KMS-11 (cell line): ENCODE measurements around the gene DCST2.

Experiments used
- H2AFZ ChIP-seq: fragments of 200-600 bp; sonication (generic); 2 replicates; pipeline ENCODE4 v1.6.1; 2016; ENCODE audit warnings: antibody characterized with exemption, mixed run types, low read depth
- H3K27ac ChIP-seq: fragments of 200-600 bp; sonication (generic); 2 replicates; pipeline ENCODE4 v1.6.1; 2016; ENCODE audit warnings: mild to moderate bottlenecking, mixed run types
- H3K27me3 ChIP-seq: fragments of 200-600 bp; sonication (generic); 2 replicates; pipeline ENCODE4 v1.6.1; 2017; ENCODE audit warnings: mild to moderate bottlenecking, low read depth, mixed run types, moderate library complexity; ENCODE audit not compliant: insufficient read depth
- H3K36me3 ChIP-seq: fragments of 200-600 bp; sonication (generic); 2 replicates; pipeline ENCODE4 v1.6.1; 2017; ENCODE audit warnings: mild to moderate bottlenecking, mixed run types; ENCODE audit not compliant: insufficient read depth
- H3K4me1 ChIP-seq: fragments of 200-600 bp; sonication (generic); 2 replicates; pipeline ENCODE4 v1.6.1; 2016; ENCODE audit warnings: mild to moderate bottlenecking, low read depth, mixed run types; ENCODE audit not compliant: poor library complexity, severe bottlenecking
- H3K4me2 ChIP-seq: fragments of 200-600 bp; sonication (generic); 2 replicates; pipeline ENCODE4 v1.7.0; 2016; ENCODE audit warnings: mild to moderate bottlenecking, mixed run types
- H3K4me3 ChIP-seq: fragments of 200-600 bp; sonication (generic); IDR thresholded peaks from 2 replicates; pipeline ENCODE4 v1.6.1; 2017; ENCODE audit warnings: low read depth, low read length, mixed read lengths; ENCODE audit not compliant: insufficient read depth
- H3K79me2 ChIP-seq: fragments of 200-600 bp; sonication (generic); 2 replicates; pipeline ENCODE4 v1.6.1; 2016; ENCODE audit warnings: low read depth, mixed run types; ENCODE audit not compliant: insufficient read depth
- H3K9ac ChIP-seq: fragments of 200-600 bp; sonication (generic); 2 replicates; pipeline ENCODE4 v1.6.1; 2016; ENCODE audit warnings: mild to moderate bottlenecking, mixed run types
- H4K20me1 ChIP-seq: fragments of 200-600 bp; sonication (generic); 2 replicates; pipeline ENCODE4 v1.6.1; 2016; ENCODE audit warnings: mild to moderate bottlenecking, mixed run types; ENCODE audit not compliant: insufficient read depth
- TF ChIP-seq, protein P1 (sequence below): fragments of 200-600 bp; sonication (generic); conservative IDR thresholded peaks from 2 replicates; pipeline ENCODE4 v1.6.1; 2017; ENCODE audit warnings: low read depth, mild to moderate bottlenecking, antibody characterized with exemption, low read length, moderate library complexity, mixed read lengths

Gene DCST2

DNA sequence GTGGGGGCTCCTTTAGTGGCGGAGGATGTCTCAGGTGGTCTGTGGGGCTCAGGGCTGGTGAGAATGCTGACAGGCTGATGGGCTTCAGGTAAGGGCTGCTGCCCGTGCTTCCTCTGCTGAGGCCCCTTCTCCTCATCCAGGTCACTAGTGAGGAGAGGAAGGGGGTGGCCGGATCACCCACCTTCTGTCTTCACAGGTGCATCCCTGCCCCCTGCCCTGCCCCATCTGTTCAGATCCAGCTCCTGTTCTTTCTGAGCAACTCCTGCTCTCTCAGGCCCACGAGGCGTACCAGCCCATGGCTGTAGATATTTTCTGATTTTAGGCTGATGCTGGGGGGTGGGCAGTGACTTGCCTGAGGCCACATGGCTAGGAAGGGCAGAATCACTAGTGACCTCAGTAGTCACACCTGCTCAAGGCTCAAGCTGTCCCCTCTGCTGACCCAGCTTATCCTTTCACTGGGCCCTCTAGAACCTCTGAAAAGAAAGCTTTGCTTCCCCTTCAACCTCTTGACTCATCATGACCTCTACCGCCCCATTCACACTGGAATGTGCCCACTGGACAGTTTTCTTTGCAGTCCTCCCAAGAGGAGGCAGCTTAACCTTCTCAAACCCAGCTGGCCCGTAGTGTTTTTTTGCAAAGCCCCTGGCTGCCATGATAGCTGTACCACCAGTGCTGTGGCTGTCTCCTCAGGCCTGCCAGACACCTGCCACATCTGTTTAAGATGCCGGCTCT is 14.8 kb downstream of the DCST2 start:
- TF ChIP-seq, protein P1, sequence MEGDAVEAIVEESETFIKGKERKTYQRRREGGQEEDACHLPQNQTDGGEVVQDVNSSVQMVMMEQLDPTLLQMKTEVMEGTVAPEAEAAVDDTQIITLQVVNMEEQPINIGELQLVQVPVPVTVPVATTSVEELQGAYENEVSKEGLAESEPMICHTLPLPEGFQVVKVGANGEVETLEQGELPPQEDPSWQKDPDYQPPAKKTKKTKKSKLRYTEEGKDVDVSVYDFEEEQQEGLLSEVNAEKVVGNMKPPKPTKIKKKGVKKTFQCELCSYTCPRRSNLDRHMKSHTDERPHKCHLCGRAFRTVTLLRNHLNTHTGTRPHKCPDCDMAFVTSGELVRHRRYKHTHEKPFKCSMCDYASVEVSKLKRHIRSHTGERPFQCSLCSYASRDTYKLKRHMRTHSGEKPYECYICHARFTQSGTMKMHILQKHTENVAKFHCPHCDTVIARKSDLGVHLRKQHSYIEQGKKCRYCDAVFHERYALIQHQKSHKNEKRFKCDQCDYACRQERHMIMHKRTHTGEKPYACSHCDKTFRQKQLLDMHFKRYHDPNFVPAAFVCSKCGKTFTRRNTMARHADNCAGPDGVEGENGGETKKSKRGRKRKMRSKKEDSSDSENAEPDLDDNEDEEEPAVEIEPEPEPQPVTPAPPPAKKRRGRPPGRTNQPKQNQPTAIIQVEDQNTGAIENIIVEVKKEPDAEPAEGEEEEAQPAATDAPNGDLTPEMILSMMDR, result 0 out of 2 replicates have a peak, but pooled peaks have one; percentile 20
- Histone ChIP-seq H3K27ac (peak overlapping the region; percentile 1; the same call in 1 of the 2 replicates), H3K4me1 (peaks cover 32% of the 10 kb centered on the region), H2AFZ (no peak overlapping the region), H3K36me3 (peaks cover 7% of the 10 kb centered on the region; the same call in 1 of the 2 replicates), H4K20me1 (no peaks in the 10 kb centered on the region), H3K79me2 (no peaks in the 10 kb centered on the region), H3K4me2 (no peak overlapping the region), H3K27me3 (no peaks in the 10 kb centered on the region), H3K9ac (no peak overlapping the region), H3K4me3 (no peak overlapping the region)

DNA sequence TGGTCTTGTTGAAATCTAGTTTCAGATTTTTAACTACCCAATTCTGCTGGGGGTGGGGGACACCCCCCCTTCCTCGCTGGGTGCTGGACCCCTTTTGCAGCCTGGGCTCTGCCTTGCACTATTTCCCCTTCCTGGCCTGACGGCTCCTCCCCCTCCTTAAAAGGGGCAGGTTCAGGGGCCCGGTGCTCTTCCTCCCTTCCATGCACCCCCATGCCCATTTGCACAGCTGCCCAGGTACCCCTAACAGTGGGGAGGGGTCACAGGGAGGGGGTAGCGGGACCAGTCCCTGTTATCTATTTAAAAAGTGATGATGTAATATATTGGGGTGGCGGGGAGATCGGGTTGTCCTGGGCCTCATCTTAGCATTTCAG is 15.7 kb downstream of the DCST2 start:
- Histone ChIP-seq H3K36me3 (peaks cover 7% of the 10 kb centered on the region; the same call in 1 of the 2 replicates), H3K27me3 (no peaks in the 10 kb centered on the region), H3K4me3 (no peak overlapping the region), H3K4me1 (peaks cover 32% of the 10 kb centered on the region), H3K79me2 (no peaks in the 10 kb centered on the region), H3K27ac (no peak overlapping the region), H2AFZ (no peak overlapping the region), H3K9ac (no peak overlapping the region; the same call in 1 of the 2 replicates), H3K4me2 (peak overlapping the region; percentile 16; the same call in 1 of the 2 replicates), H4K20me1 (no peaks in the 10 kb centered on the region)
- TF ChIP-seq, protein P1, result peak; percentile 40

DNA sequence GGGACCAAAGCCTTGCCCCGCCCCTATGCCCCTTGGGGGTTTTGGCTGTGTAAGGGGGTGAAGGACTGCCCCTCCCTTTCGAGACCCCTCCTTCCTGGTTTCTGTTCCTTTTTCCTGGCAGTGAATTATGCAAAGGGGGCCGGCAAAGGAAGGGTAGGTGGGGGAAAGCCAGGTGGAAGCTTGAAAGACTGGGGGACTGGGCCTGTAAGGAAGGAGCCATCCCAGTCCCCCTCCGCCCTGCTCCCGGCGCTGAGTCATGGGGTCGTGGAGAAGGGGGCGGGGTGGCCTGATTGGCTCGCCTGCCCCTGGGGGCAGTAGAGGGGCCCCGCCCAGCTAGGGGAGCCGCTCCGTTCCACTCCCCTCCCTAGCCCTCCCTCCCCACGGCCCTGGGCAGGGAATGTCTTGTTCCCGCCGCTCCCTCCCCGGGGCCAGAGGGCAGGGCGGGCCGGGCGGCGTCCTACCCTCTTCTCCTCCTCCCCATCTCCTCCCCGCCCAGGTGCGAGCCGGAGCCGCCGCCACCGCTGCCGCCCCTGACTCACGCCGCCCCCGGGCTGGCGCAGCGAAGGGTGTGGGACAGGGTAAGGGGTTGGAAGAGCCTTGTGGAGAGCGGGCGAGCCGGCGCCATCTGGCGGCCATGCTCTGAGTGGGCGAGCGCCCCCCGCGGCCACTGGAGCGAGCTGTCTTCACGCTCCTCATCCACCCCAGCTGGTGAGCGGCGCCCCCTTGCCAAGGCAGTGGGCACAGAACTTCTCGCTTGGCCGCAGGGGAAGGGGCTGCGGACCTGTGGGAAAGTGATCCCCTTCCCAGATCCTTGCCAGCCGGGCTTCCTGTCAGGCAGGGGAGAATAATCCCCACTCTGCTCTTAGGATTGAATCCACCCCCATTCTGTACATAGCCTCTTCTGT is 16.3 kb downstream of the DCST2 start:
- no peak overlapping the region for H2AFZ ChIP-seq
- no peak overlapping the region; the same call in 1 of the 2 replicates for H3K9ac ChIP-seq
- H3K27ac ChIP-seq, result no peak overlapping the region
- no peaks in the 10 kb centered on the region for H3K27me3 ChIP-seq
- TF ChIP-seq, protein P1, result peak; percentile 95
- peaks cover 7% of the 10 kb centered on the region; the same call in 1 of the 2 replicates for H3K36me3 ChIP-seq
- peaks cover 32% of the 10 kb centered on the region for H3K4me1 ChIP-seq
- H3K4me2 ChIP-seq, result peak overlapping the region; percentile 16; the same call in 1 of the 2 replicates
- no peaks in the 10 kb centered on the region for H4K20me1 ChIP-seq
- no peaks in the 10 kb centered on the region for H3K79me2 ChIP-seq
- no peak overlapping the region for H3K4me3 ChIP-seq

DNA sequence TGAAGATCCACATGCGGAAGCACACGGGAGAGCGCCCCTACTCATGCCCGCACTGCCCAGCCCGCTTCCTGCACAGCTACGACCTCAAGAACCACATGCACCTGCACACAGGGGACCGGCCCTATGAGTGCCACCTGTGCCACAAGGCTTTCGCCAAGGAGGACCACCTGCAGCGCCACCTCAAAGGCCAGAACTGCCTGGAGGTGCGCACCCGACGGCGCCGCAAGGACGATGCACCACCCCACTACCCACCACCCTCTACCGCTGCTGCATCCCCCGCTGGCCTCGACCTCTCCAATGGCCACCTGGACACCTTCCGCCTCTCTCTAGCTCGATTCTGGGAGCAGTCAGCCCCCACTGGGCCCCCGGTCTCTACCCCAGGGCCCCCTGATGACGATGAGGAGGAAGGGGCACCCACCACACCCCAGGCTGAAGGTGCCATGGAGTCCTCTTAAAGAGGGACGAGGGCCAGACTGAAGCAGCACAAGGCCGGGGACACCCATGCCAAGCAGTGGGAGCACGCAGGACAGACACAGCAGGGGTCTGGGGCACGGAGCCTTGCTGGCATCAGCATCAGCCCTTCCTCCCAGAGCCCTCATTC is 17.2 kb downstream of the DCST2 start:
- Histone ChIP-seq H3K79me2 (no peaks in the 10 kb centered on the region), H3K36me3 (peaks cover 7% of the 10 kb centered on the region; the same call in 1 of the 2 replicates), H3K27me3 (no peaks in the 10 kb centered on the region), H3K4me2 (peak overlapping the region; percentile 16; the same call in 1 of the 2 replicates), H3K4me1 (peaks cover 32% of the 10 kb centered on the region), H3K27ac (no peak overlapping the region), H3K4me3 (no peak overlapping the region), H2AFZ (no peak overlapping the region), H4K20me1 (no peaks in the 10 kb centered on the region), H3K9ac (no peak overlapping the region)
- TF ChIP-seq, protein P1, result no peak; the same call in 1 of the 2 replicates
